GM21447 (cell line): ENCODE data around the gene CABCOCO1.

Experiments
- ATAC-seq: cut with Tn5 transposase; IDR thresholded peaks from one replicate; pipeline ENCODE4 v1.9.1; 2021; ENCODE audit not compliant: unreplicated experiment

The CABCOCO1 gene

GRCh38 chr10:61784354-61785133, 121.8 kb downstream of the CABCOCO1 start:
- ATAC-seq = no peak

GRCh38 chr10:61785473-61786105, 122.9 kb downstream of the CABCOCO1 start:
- no peak for ATAC-seq

GRCh38 chr10:61786728-61787127, 124.0 kb downstream of the CABCOCO1 start:
- ATAC-seq = peak; percentile 99

GRCh38 chr10:61787170-61787569, 124.4 kb downstream of the CABCOCO1 start:
- no peak for ATAC-seq

- no peak for ATAC-seq
Observed at GRCh38 chr10:61789031-61789430, 126.3 kb downstream of the CABCOCO1 start.

- ATAC-seq = no peak
Observed at GRCh38 chr10:61791216-61791615, 128.5 kb downstream of the CABCOCO1 start.

- no peak for ATAC-seq
Observed at GRCh38 chr10:61792097-61792716, 129.5 kb downstream of the CABCOCO1 start.

- ATAC-seq = no peak
Observed at GRCh38 chr10:61792921-61793320, 130.2 kb downstream of the CABCOCO1 start.

GRCh38 chr10:61793760-61794703, 131.3 kb downstream of the CABCOCO1 start:
- no peak for ATAC-seq

- no peak for ATAC-seq
Observed at GRCh38 chr10:61795147-61795546, 132.4 kb downstream of the CABCOCO1 start.

- ATAC-seq = no peak
Observed at GRCh38 chr10:61795551-61795950, 132.8 kb downstream of the CABCOCO1 start.

- no peak for ATAC-seq
Observed at GRCh38 chr10:61796785-61797184, 134.1 kb downstream of the CABCOCO1 start.

GRCh38 chr10:61797304-61798153, 134.8 kb downstream of the CABCOCO1 start:
- no peak for ATAC-seq

- no peak for ATAC-seq
Observed at GRCh38 chr10:61798713-61799112, 136.0 kb downstream of the CABCOCO1 start.

- ATAC-seq = no peak
Observed at GRCh38 chr10:61801484-61801883, 138.8 kb downstream of the CABCOCO1 start.

- no peak for ATAC-seq
Observed at GRCh38 chr10:61803269-61803668, 140.5 kb downstream of the CABCOCO1 start.

GRCh38 chr10:61804414-61804813, 141.7 kb downstream of the CABCOCO1 start:
- ATAC-seq = no peak

GRCh38 chr10:61805091-61805490, 142.4 kb downstream of the CABCOCO1 start:
- ATAC-seq = no peak

GRCh38 chr10:61810263-61810662, 147.5 kb downstream of the CABCOCO1 start:
- no peak for ATAC-seq
